HG02840 (cell line): ENCODE data around the gene RPP14.
"Not testable (repeated sequence)": the region's sequence is repeated elsewhere in the genome, so short reads cannot be mapped to it uniquely, and the experiment has no call there.

Experiments used
- ATAC-seq: cut with Tn5 transposase; IDR thresholded peaks from one replicate; pipeline ENCODE4 v1.9.1; 2021; ENCODE audit warnings: mild to moderate bottlenecking, moderate library complexity, moderate number of reproducible peaks; ENCODE audit not compliant: unreplicated experiment, low FRiP score

The RPP14 gene

DNA sequence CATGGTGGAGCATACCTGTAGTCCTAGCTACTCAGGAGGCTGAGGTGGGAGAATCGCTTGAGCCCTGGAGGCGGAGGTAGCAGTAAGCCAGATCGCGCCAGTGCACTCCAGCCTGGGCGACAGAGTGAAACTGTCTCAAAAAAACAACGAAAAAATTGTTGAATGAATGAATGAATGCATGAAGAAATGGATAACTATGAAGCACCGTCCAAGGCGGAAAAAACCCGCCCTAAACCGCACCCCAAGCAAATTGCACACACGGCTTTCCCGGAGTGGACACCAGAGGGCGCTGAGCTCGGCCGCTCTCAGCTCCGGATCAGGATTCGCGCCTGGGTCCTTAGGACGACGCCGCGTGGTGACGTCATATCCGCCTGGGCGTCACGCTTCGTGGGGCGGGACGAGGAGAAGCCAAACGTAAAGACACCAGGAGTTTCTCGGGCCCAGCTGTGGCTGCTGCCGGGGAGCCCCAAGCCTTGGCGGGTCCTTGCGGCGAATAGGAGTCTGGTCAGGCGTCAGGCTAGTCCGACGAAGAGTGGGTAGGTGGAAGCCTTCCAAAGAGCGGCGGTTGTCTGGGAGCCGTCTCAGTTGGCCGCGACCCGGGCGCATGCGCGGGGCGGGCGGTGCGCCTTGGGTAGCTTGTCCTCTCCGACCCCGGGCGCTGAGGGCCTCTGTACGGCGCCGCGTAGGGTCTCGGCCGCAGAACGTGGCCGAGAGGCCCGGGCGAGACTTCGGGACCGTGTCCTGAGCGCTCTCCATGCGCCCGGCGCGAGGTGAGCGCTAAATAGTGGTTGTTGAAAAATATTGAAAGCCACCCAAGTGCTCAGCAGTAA lies at the start of gene RPP14, which contains the start of gene HTD2:
TSS of gene RPP14 (plus strand) at position 364 of the 830 bp plus-strand sequence. CDS start 4,085 bp downstream, outside the sequence.
TSS of gene HTD2 (plus strand) at position 639 of the 830 bp plus-strand sequence. CDS start 11,094 bp downstream, outside the sequence.
- peak; percentile 86 for ATAC-seq

DNA sequence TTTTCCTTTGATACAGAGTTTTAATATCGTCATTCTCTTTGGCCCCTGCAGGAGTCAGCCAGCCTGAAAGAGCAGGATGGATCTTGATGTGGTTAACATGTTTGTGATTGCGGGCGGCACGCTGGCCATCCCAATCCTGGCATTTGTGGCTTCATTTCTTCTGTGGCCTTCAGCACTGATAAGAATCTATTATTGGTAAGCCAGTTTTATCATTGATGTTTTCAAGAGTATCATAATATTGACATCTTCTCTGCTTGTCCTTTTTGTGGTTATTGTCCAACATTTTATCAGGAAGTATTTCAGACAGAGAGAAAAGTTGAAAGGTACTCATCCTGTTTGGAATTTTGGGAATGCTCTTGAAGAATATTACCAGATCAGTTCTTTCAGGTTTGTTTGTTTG lies 49.5 kb upstream of the RPP14 start:
- no peak for ATAC-seq

DNA sequence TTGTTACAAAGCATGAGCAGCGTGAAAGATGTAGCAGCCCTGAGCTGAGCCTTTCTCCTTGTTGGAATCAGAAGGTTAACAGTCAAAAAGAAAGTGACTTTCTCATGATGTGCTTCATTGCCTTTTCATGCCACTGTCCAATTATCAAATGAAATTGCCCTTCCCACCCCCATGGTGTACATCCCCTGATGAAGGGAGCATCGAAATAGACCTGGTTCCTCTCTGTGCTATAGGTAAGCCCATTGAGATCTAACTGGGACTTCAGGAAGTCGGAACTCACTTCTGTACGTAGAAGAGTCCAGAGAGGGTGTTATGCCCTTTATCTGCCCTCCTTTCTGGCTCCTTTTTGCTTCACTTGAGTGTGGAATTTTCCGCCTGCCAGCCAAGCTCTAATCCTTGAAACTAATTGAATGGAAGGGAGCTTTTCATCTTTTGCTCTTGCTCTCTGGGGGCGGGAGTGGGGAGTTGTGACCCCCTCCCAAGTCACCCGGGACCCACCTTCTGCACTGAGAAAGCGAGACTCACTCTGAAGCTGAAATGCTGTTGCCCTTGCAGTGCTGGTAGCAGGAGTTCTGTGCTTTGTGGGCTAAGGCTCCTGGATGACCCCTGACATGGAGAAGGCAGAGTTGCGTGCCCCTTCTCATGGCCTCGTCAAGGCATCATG lies 47.5 kb upstream of the RPP14 start:
- ATAC-seq: no peak

DNA sequence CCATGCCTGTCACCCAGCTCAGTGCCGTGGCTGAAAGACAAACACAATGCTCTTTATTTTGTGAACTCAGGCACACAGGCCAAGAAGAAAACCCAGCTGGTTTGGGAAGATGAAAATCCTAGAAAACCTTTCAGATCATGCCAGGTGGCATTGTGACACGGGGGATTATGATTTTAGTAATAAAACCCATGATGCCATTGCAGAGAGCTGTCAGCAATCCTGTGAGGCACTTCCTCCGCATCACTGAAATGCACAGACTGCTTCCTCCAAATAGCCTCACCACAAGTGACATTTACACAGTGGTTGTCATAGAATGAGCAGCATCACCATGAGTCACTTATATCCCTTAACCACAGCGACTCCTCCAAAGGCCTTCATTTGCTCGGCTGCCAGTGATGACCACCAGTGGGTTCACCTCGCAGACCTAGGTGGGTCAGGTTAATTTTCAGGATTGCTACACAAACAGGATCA lies 45.7 kb upstream of the RPP14 start:
- ATAC-seq: no peak

DNA sequence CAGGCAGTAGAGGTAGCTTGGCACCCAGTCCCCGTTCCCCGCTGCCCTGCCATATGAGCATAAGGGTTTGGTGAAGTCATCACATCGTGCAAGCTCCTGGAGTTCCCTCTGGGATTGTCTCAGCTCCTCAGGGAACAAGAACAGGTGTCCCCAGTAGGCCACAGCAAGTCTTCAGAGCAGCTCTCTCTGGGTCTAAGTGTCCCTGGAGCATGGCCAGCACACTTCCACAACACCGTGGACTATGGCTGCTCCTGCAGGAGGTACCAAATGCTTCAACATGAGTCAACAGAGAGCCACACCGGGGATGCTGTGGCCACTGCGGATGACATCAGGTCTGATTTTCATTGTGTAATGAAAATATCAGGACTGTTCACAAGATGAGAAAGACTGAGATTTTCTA lies 45.3 kb upstream of the RPP14 start:
- ATAC-seq: no peak

DNA sequence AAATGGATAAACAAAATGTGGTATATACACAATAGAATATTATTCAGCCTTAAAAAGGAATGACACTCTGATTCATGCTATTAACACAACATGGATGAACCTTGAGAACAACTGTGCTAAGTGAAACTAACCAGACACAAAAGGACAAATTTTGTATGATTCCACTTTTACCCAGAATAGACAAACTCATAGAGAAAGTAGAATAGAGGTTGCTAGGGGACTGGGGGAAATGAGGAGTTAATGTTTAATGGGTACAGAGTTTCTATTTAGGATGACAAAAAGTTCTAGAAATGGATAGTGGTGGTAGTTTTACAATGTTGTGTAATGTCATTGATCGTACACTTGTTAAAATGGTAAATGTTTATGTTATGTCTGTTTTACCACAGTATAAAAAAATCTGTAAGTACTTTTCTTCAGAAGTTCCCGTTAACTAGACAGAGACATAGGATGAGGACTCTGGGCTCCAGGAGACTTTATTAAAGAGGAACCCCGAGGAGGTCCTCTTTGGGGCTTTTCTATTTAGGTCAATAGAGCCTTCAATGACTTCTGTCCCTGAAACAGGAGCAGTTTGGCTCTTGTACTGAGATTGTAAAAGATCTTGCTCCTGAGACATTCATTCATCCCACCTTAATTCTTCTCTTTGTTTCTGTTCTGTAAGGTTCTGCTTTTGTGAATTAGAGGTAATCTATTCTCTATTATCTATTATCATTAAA lies 43.9 kb upstream of the RPP14 start:
- ATAC-seq: peak; percentile 62

DNA sequence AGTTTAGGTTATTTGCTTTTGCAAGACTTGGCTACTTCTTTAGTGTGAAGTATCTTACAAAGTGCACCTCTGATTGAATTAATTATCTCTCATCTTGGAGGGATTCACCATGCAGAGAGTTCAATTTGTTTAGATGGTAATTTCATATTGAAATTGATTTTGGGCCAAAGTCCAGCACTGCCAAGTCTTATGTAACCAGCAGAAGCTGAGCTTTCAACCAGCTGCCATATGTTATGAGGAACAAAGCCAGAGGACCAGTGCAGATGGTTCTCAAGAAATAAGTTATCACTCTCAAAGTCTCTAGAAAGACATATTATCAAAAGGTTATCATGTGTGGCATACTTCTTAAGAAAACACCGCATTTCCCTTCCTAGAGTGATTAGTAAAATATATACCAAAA lies 39.5 kb upstream of the RPP14 start:
- no peak for ATAC-seq

DNA sequence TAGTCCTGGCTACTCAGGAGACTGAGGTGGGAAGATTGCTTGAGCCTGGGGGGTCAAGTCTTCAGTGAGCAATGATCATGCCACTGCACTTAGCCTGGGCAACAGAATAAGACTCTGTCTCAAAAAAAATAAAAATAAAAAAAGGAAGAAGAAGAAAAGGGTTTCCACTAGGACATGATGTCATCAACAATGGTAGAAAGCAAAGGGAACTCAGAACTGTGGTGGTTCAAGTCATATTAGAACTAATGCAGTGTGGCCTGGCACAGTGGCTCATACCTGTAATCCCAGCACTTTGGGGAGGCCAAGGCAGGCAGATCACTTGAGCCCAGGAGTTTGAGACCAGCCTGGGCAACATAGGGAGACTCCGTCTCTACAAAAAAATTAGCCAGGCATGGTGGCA lies 38.5 kb upstream of the RPP14 start:
- not testable (repeated sequence) for ATAC-seq

DNA sequence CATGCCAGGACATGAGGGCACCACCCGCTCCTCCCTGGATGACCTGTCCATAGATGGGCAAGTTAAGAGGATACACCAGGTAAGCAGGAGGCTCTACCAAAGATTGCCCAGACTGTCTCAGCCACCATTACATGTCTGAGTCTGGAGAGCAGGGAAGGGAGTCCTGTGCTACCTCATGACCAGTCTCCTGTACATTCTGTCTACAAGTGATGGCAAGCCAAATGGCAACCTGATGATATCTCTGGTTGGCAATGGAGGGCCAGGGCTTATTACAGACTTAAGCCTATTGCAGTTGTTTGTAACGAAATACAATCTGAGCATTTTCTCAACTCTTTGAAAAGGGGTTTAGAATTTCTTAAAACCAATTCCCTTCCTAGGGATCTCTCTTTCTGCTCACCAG lies 36.7 kb upstream of the RPP14 start:
- no peak for ATAC-seq

DNA sequence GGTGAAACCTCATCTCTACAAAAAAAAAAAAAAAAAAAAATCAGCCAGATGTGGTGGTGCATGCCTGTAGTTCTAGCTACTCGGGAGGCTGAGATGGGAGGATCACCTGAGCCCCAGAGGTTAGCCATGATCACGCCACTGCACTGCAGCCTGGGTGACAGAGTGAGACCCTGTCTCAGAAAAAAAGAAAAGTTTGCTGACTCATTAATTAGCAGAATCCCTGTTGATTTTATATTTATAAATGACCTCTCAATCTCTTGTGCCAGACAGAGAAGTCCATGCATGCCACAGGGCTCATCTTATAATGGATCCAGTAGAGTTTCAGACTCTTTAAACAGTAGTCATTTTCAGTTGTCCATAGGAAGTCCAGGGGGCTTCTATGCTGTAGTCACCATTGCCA lies 35.6 kb upstream of the RPP14 start:
- no peak for ATAC-seq

DNA sequence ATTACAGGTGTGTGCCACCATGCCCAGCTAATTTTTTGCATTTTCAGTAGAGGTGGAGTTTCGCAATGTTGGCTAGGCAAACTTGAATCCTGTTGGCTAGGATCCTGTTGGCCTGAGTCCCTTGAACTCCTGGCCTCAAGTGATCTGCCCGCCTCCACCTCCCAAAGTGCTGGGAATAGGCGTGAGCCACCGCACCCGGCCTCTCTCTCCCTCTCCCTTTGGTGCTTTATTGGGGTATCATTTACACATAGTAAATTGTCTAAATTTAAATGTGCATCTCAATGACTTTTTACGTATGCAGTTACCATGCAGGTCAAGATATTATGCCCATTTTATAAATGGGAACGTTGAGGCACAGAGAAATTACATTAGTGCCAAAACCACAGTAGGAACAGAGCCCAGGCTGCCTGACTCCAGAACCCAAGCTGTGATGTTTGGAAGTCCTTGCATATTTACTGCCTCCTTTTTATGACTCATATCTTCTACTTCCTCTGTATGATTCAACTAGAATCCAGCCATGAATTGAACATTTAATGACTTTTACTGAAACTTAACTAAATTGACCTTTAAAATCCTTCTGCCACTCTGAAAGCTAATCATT lies 34.0 kb upstream of the RPP14 start:
- no peak for ATAC-seq

DNA sequence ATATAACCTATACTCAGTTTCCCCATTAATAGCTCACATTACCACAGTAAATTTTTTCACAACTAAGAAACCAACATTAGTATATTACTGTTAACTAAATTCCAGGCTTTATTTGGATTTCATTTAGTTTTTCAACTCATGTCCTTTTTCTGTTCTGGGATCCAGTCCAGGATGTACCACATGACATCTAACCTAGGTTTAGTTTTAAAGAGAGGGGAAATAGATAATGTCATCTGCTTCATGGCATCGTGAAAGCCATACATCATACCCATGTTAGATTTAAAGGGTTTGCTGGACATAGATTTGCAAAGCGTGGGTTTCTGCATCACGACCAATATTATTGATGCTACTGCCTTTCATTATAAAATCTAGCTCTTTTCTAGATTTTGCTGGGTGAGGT lies 33.2 kb upstream of the RPP14 start:
- ATAC-seq: no peak

DNA sequence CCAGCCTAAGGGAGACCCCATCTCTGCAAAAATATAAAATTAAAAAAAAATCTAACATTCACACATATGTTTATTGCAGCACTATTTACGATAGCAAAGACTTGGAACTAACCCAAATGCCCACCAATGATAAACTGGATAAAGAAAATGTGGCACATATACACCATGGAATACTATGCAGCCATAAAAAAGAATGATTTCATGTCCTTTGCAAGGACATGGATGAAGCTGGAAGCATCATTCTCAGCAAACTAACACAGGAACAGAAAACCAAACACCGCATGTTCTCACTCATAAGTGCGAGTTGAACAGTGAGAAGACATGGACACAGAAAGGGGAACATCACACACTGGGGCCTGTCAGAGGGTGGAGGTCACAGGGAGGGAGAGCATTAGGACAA lies 32.7 kb upstream of the RPP14 start:
- not testable (repeated sequence) for ATAC-seq

DNA sequence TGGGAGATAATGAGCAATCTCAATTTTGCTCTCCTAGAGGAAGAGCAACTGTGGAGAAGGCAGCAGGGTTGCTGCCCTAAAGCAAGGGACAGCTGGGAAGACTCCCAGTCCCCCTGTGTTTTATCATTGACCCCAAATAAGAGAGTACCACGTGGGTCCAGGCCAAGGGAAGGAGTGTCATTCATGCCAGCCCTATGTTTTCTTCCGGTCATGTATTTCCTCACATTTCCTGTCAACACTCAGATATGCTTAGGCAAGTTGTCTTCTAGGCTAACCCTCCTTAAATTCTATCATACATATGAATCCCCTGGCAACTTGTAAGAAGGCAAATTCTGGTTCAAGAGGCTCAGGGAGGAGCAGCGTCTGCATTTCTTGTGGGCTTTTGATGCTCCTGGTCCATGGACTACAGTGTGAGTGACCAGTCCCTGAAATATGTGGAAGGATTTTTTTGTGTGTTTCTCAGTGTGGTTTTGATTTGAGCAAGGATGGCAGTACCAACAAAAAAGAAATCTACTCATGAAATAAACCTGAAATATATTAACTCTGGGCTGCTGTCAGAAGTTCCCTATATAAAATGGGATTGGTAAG lies 31.9 kb upstream of the RPP14 start:
- ATAC-seq: no peak

DNA sequence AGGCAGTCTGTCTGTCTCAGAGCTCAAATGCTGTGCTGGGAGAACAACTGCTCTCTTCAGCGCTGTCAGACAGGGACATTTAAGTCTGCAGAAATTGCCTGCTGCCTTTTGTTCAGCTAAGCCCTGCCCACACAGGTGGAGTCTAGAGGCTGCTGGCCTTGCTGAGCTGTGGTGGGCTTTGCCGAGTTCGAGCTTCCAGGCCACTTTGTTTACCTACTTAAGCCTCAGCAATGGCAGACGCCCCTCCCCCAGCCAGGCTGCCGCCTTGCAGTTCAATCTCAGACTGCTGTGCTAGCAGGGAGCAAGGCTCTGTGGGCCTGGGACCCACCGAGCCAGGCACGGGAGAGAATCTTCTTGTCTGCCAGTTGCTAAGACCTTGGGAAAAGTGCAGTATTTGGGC lies 25.0 kb upstream of the RPP14 start:
- ATAC-seq: no peak

DNA sequence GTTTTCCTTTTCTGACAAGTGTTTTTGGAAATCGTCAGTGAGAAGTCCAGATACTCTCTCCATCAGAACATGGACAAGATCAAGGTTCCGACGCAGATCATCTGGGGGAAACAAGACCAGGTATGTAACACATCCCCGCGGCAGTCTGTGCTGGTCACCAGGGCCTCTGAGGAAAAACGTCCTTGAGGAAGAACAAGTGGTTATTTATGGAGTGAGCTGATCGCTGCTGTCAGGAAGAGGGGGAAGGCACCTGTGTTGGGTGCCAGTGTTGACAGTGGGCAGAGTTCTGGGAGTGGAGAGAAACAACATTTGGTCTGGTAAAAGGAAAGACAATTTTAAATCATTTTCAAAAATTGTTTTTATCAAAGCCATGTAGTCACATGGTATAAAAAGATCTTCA lies 20.7 kb upstream of the RPP14 start:
- ATAC-seq: no peak

DNA sequence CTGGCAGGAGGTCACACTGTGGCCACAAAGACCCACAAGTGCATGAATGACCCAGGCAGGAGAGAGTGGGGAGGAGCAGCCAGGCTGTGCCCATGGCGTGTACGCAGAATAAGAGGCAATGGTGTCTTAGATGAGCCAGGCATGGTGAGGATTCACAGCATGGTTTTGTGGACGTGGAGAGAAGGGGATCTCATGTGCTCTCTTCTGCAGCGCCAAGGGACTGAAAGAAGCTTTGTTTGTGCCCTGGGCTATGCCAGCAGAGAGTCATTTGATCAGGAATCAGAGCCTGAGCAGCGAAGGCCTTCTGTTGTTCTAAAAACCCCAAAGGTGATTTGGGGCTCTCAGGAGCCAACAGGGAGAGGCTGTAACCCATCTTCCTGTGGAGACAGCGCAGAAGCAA lies 18.7 kb upstream of the RPP14 start:
- ATAC-seq: no peak

DNA sequence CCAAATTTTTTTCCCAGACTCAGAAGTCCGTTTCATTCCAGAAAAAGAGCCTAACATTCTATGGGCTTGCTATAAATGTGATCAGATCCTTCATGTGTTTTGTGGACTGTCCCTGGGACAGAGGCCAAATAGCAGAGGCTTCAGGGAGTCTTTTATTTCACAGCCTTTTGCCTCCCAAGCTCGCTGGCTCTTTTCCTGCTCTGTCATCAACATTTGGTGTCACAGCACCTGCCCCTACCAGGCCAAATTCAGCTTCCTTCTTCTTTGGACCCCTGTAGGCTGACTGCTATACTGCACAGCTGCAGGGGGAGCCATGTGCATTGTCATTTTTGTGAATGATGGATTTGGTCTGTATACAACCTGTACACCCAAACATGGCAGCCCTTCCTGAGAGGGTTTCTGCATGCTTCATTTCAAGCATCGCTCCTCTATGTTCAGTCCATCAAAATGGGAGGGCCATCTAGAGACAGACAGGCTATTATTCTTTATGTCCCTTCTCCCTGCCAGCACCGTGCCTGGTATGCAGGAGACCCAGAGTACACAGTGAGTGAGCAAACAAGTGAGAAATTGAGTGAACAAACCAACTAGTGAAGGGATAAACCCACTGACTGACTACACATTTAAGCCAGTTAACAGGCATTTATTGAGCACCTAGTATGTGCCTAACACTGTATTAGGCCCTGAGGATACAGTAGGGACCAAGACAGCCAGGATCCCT lies 17.9 kb upstream of the RPP14 start:
- no peak for ATAC-seq

DNA sequence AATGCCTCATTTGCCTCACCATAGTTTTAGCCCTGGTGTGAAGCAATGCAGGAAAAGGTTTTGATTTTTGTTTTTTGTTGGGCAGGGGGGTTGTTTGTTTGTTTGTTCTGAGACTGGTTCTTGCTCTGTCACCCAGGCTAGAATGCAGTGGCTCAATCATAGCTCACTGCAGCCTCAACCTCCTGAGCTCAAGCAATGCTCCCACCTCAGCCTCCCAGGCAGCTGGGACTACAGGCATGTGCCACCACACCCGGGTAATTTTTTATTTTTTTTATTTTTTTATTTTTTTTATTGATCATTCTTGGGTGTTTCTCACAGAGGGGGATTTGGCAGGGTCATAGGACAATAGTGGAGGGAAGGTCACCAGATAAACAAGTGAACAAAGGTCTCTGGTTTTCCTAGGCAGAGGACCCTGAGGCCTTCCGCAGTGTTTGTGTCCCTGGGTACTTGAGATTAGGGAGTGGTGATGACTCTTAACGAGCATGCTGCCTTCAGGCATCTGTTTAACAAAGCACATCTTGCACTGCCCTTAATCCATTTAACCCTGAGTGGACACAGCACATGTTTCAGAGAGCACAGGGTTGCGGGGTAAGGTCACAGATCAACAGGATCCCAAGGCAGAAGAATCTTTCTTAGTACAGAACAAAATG lies 17.0 kb upstream of the RPP14 start:
- not testable (repeated sequence) for ATAC-seq
